Measurements from ENCODE around the gene TPRG1.

DNA sequence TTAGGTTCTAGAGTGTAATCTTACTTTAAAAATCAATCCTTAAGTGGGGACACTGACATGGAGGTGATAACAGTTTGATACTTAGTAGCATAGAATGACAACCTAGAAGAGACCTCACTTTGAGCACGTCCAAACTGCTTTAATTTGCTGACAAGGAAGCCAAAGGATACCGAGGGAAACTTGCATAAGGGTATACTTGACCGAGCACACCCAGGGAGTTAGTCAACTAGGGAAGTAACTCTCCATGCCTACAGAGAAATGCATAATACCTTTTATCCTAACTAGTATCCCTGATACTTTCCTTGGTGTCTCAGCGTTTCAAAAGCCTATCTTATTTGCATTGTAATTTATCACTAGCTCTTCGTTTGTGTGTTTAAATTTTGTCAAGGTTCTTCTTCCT lies 5.5 kb upstream of the TPRG1 start:
- TF ChIP-seq POLR2A (IDR thresholded peaks at IDR 0.05) = no peak
- TF ChIP-seq, protein P1, sequence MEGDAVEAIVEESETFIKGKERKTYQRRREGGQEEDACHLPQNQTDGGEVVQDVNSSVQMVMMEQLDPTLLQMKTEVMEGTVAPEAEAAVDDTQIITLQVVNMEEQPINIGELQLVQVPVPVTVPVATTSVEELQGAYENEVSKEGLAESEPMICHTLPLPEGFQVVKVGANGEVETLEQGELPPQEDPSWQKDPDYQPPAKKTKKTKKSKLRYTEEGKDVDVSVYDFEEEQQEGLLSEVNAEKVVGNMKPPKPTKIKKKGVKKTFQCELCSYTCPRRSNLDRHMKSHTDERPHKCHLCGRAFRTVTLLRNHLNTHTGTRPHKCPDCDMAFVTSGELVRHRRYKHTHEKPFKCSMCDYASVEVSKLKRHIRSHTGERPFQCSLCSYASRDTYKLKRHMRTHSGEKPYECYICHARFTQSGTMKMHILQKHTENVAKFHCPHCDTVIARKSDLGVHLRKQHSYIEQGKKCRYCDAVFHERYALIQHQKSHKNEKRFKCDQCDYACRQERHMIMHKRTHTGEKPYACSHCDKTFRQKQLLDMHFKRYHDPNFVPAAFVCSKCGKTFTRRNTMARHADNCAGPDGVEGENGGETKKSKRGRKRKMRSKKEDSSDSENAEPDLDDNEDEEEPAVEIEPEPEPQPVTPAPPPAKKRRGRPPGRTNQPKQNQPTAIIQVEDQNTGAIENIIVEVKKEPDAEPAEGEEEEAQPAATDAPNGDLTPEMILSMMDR (IDR thresholded peaks at IDR 0.05) = no peak

Measured in vagina (tissue), 2 donors.